Smooth muscle cell (in vitro differentiated cells): ENCODE results near the gene OPCML. TPM values are rescaled to one million over a fixed set of nuclear protein-coding genes. Genes with fewer than 3 reads are reported as not detected.

Source experiments
- DNase-seq: peaks from one replicate; lab custom pipeline; 2025; ENCODE audit not compliant: unreplicated experiment; lab: John Stamatoyannopoulos, UW
- H2AFZ ChIP-seq: fragments of 200-600 bp; sonication (generic); 2 replicates; pipeline ENCODE4 v1.6.0; 2016; ENCODE audit warnings: antibody characterized with exemption, low read depth, mild to moderate bottlenecking
- H3F3A ChIP-seq: fragments of 200-600 bp; sonication (generic); 2 replicates; pipeline ENCODE4 v1.6.0; 2017; ENCODE audit warnings: antibody characterized with exemption, low read depth
- H3K27ac ChIP-seq: fragments of 200-600 bp; sonication (generic); 2 replicates; pipeline ENCODE4 v1.5.1; 2016; ENCODE audit warnings: low read depth, mild to moderate bottlenecking
- H3K27me3 ChIP-seq: fragments of 200-600 bp; sonication (generic); 2 replicates; pipeline ENCODE4 v1.6.1; 2016; ENCODE audit warnings: low read depth, mild to moderate bottlenecking
- H3K36me3 ChIP-seq: fragments of 200-600 bp; sonication (generic); 2 replicates; pipeline ENCODE4 v1.5.1; 2016; ENCODE audit warnings: low read depth
- H3K4me1 ChIP-seq: fragments of 200-600 bp; sonication (generic); 2 replicates; pipeline ENCODE4 v1.5.1; 2016; ENCODE audit warnings: low read depth
- H3K4me2 ChIP-seq: fragments of 200-600 bp; sonication (generic); 2 replicates; pipeline ENCODE4 v1.6.0; 2016; ENCODE audit warnings: mild to moderate bottlenecking
- H3K4me3 ChIP-seq: fragments of 200-600 bp; sonication (generic); 2 replicates; pipeline ENCODE4 v1.5.1; 2016; ENCODE audit warnings: mild to moderate bottlenecking
- H3K79me2 ChIP-seq: fragments of 200-600 bp; sonication (generic); 2 replicates; pipeline ENCODE4 v1.6.0; 2016; ENCODE audit warnings: low read depth, mild to moderate bottlenecking
- H3K9ac ChIP-seq: fragments of 200-600 bp; sonication (generic); 2 replicates; pipeline ENCODE4 v1.6.0; 2016; ENCODE audit warnings: low read depth
- H3K9me3 ChIP-seq: fragments of 200-600 bp; sonication (generic); replicated peaks from 2 replicates; pipeline ENCODE4 v1.5.1; 2016; ENCODE audit warnings: low read depth
- H4K20me1 ChIP-seq: fragments of 200-600 bp; sonication (generic); 2 replicates; pipeline ENCODE4 v1.6.0; 2016; ENCODE audit warnings: low read depth
- WGBS: methylation state at CpG from one replicate; pipeline ENCODE4 v1.1.7; 2016; ENCODE audit warnings: low lambda C conversion rate; 5-methylcytosine and 5-hydroxymethylcytosine counted together
- polyA plus RNA-seq: library from polyadenylated mRNA; unstranded; fragments of >200 nt; fragmentation: Nextera tagmentation; extraction: Ambion mirVana; gene quantifications from 2 replicates; pipeline ENCODE4 v1.2.1, GENCODE V29; 2016
- total RNA-seq: library from RNA; depleted of rRNA; stranded (reverse); fragments of >200 nt; gene quantifications from 2 replicates; pipeline ENCODE4 v1.2.3, GENCODE V29; 2014
- TF ChIP-seq, protein P1 (sequence below): fragments of 200-600 bp; sonication (generic); IDR thresholded peaks from 2 replicates; pipeline ENCODE4 v1.5.1; 2017; ENCODE audit warnings: borderline replicate concordance, mild to moderate bottlenecking, antibody characterized with exemption; ENCODE audit not compliant: insufficient read depth, poor library complexity, severe bottlenecking

Gene OPCML
- total and polyA plus RNA-seq, 2 experiments from 2014 or later = 0.42 to 0.58 TPM

DNA sequence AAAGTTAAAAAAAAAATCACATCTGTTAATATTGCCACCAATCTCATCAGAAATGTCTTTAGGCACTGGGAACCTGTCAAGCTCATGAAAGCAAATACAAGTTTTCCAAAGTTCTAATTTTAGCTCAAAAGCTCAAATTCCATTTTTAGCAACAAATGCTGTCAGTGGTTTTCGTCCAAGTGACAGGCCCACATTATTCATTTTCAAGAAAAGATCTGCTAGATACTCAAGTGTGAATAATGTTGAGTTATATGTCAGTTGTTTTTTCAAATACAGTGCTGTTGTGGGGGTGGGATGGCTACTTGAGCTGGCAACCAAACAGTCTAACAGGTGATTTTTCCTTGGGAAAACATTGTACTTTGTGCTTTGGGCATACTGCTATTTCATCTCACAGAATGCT, 1072.6 kb downstream of the OPCML start:
- Histone ChIP-seq H4K20me1 (no peaks in the 10 kb centered on the region), H3K4me2 (no peak overlapping the region), H3K4me3 (no peak overlapping the region), H3K4me1 (no peaks in the 10 kb centered on the region), H2AFZ (no peak overlapping the region), H3K36me3 (no peaks in the 10 kb centered on the region), H3K79me2 (no peaks in the 10 kb centered on the region), H3F3A (no peaks in the 10 kb centered on the region), H3K27ac (no peak overlapping the region), H3K9me3 (no peaks in the 10 kb centered on the region), H3K9ac (no peak overlapping the region), H3K27me3 (no peaks in the 10 kb centered on the region)
- TF ChIP-seq, protein P1, sequence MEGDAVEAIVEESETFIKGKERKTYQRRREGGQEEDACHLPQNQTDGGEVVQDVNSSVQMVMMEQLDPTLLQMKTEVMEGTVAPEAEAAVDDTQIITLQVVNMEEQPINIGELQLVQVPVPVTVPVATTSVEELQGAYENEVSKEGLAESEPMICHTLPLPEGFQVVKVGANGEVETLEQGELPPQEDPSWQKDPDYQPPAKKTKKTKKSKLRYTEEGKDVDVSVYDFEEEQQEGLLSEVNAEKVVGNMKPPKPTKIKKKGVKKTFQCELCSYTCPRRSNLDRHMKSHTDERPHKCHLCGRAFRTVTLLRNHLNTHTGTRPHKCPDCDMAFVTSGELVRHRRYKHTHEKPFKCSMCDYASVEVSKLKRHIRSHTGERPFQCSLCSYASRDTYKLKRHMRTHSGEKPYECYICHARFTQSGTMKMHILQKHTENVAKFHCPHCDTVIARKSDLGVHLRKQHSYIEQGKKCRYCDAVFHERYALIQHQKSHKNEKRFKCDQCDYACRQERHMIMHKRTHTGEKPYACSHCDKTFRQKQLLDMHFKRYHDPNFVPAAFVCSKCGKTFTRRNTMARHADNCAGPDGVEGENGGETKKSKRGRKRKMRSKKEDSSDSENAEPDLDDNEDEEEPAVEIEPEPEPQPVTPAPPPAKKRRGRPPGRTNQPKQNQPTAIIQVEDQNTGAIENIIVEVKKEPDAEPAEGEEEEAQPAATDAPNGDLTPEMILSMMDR = no peak
- 75% methylated on average over 1 of the region's 1 CpG for WGBS
- no peak for DNase-seq

GRCh38 chr11:132457445-132457844, 1074.9 kb downstream of the OPCML start:
- Histone ChIP-seq H3F3A (no peaks in the 10 kb centered on the region), H3K4me2 (no peak overlapping the region), H3K4me3 (no peak overlapping the region), H3K4me1 (no peaks in the 10 kb centered on the region), H3K27me3 (no peaks in the 10 kb centered on the region), H3K9ac (no peak overlapping the region), H3K79me2 (no peaks in the 10 kb centered on the region), H3K27ac (no peak overlapping the region), H3K36me3 (no peaks in the 10 kb centered on the region), H4K20me1 (no peaks in the 10 kb centered on the region), H3K9me3 (no peaks in the 10 kb centered on the region), H2AFZ (no peak overlapping the region)
- WGBS = 87% methylated on average over 2 of the region's 2 CpGs
- TF ChIP-seq, protein P1 = no peak
- no peak for DNase-seq

GRCh38 chr11:132456751-132457328, 1075.5 kb downstream of the OPCML start:
- Histone ChIP-seq H2AFZ (no peak overlapping the region), H4K20me1 (no peaks in the 10 kb centered on the region), H3K4me3 (no peak overlapping the region), H3K27ac (no peak overlapping the region), H3K4me2 (no peak overlapping the region), H3K79me2 (no peaks in the 10 kb centered on the region), H3K9ac (no peak overlapping the region), H3F3A (no peaks in the 10 kb centered on the region), H3K4me1 (peaks cover 4% of the 10 kb centered on the region), H3K36me3 (no peaks in the 10 kb centered on the region), H3K27me3 (no peaks in the 10 kb centered on the region), H3K9me3 (no peaks in the 10 kb centered on the region)
- no peak for DNase-seq
- WGBS = 63% methylated on average over 8 of the region's 8 CpGs
- TF ChIP-seq, protein P1 = no peak

DNA sequence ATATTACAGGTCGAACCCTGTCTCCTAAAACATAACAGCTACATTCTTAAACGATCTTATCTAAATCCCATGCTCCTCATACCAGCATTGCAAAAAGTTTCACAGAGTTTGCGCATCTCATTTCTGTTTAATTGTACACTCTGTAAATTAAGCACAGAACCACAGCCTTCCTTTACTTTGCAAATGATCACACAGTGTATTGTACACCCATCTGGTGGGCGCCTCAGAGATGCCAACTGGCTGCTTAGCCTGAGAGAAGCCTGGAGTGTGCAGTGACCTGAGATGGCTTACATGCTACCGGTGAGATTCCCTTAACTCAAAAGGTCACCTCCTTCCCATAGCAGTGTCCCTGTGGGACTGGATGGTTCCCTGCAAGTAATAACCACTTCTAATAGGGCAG, 1077.3 kb downstream of the OPCML start:
- Histone ChIP-seq H2AFZ (no peak overlapping the region), H3K27ac (no peak overlapping the region), H3K4me3 (no peak overlapping the region), H3F3A (no peaks in the 10 kb centered on the region), H3K9me3 (no peaks in the 10 kb centered on the region), H3K4me2 (no peak overlapping the region), H3K4me1 (peaks cover 8% of the 10 kb centered on the region), H3K9ac (no peak overlapping the region), H4K20me1 (no peaks in the 10 kb centered on the region), H3K79me2 (no peaks in the 10 kb centered on the region), H3K36me3 (no peaks in the 10 kb centered on the region), H3K27me3 (no peaks in the 10 kb centered on the region)
- no peak for DNase-seq
- TF ChIP-seq, protein P1 = no peak
- WGBS = 94% methylated on average over 5 of the region's 5 CpGs
